ENCODE data around the gene AHI1. TPM values are rescaled to one million over a fixed set of nuclear protein-coding genes. Genes with fewer than 3 reads are reported as not detected.

AHI1 gene
- total and polyA plus RNA-seq, 2 donors (not counting 1 experiment from before 2014, with no cell fraction given) = 8.3 to 61.7 TPM

DNA sequence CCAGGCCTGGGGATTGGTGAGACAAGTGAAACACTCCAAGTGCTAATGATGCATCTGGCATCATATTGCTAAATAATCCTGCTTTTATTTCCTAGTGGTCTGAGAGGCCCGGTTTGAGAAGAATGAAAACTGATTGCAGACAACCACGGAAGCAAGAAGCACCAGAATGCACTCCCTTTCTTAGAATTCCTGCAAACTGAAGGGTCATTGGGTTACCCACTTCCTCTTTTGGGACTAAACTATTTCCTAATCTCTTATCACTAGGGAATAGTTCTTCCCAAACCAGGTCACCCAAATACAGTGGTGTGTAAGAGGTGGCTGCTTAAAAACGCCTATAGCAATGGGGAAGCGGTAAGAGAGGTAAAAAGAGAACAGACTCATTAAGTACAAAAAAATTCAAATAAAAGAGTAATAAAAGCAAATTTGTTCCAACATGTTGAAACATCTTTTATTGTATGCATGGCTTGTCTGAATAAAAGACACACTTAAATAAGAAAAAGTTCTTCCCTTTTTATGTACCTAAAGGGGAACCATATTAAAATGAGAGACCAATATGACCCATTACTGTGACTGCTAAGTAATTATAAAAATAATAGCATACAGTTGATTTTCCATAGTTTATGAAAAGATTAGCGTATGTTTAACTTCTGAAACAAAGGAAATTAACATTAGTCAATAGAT is 190.7 kb downstream of the AHI1 start:
- peaks cover 11% of the 10 kb centered on the region for H3K4me1 Mint-ChIP-seq
- ATAC-seq (ENCODE audit: low read depth) (no peak), DNase-seq (peak; percentile 7)
- intact Hi-C loops (cut with micrococcal nuclease) = no loop called here
- POLR2A ChIA-PET = no interaction called here
- no CpG with 5 or more reads among the region's 5 CpGs for WGBS (ENCODE audit: insufficient coverage)
- H3K9me3 Mint-ChIP-seq (ENCODE audit: insufficient read depth) = no peaks in the 10 kb centered on the region
- no peak overlapping the region for H3K4me3 Mint-ChIP-seq
- no peak overlapping the region for H3K27ac ChIP-seq (ENCODE audit: low read length in 2 of 2)
- no peak for TF ChIP-seq EZH2 (IDR thresholded peaks at IDR 0.05; ENCODE audit: borderline replicate concordance, insufficient read depth, low read depth, low read length, poor library complexity, severe bottlenecking)
- TF ChIP-seq CTCF (IDR thresholded peaks at IDR 0.05) = no peak
- H3K9me3 ChIP-seq (ENCODE audit: control extremely low read depth in 1 of 3, control insufficient read depth in 2 of 3, insufficient read depth in 1 of 3, low read length in 2 of 3) = no peaks in the 10 kb centered on the region
- no peak overlapping the region for H3K4me3 ChIP-seq (ENCODE audit: control extremely low read depth in 1 of 5, extremely low read depth in 1 of 5, insufficient read depth in 1 of 5, low read depth in 2 of 5, low read length in 4 of 5)
- peak overlapping the region; percentile 7 for H3K9ac ChIP-seq (ENCODE audit: low read length)
- H3K4me2 ChIP-seq (replicated peaks; ENCODE audit: low read depth, low read length, poor library complexity, severe bottlenecking) = peak overlapping the region; percentile 49
- CTCF ChIA-PET = no interaction called here
- peaks cover 5 to 11% of the 10 kb centered on the region in 2 donors for H3K4me1 ChIP-seq (ENCODE audit: control insufficient read depth in 2 of 2, insufficient read depth in 2 of 2, low read length in 2 of 2)
- no peaks in the 10 kb centered on the region for H3K27me3 ChIP-seq (replicated peaks in 1 of 4; ENCODE audit: control extremely low read depth in 1 of 4, control insufficient read depth in 3 of 4, insufficient read depth in 4 of 4, low read length in 3 of 4)
- no peaks in the 10 kb centered on the region for H4K20me1 ChIP-seq (ENCODE audit: control insufficient read depth, insufficient read depth, low read length, poor library complexity, severe bottlenecking)
- no peak overlapping the region for H3K27ac Mint-ChIP-seq
- no peaks in the 10 kb centered on the region for H3K79me2 ChIP-seq (ENCODE audit: control insufficient read depth, insufficient read depth, low read length)
- no peaks in the 10 kb centered on the region for H3K36me3 ChIP-seq (replicated peaks in 1 of 2; ENCODE audit: control extremely low read depth in 1 of 2, control insufficient read depth in 1 of 2, extremely low read depth in 1 of 2, insufficient read depth in 2 of 2, low read length in 1 of 2)
- no peak overlapping the region for H2AFZ ChIP-seq (ENCODE audit: insufficient read depth, low read depth, low read length, poor library complexity, severe bottlenecking)
- no peaks in the 10 kb centered on the region for H3K27me3 Mint-ChIP-seq

- POLR2A ChIA-PET = no interaction called here
- intact Hi-C loops (cut with micrococcal nuclease) = no loop called here
- no peak overlapping the region for H2AFZ ChIP-seq (ENCODE audit: insufficient read depth, low read depth, low read length, poor library complexity, severe bottlenecking)
- no peaks in the 10 kb centered on the region for H3K79me2 ChIP-seq (ENCODE audit: control insufficient read depth, insufficient read depth, low read length)
- H4K20me1 ChIP-seq (ENCODE audit: control insufficient read depth, insufficient read depth, low read length, poor library complexity, severe bottlenecking) = no peaks in the 10 kb centered on the region
- no peak overlapping the region for H3K4me2 ChIP-seq (replicated peaks; ENCODE audit: low read depth, low read length, poor library complexity, severe bottlenecking)
- H3K4me1 ChIP-seq (ENCODE audit: control insufficient read depth in 2 of 2, insufficient read depth in 2 of 2, low read length in 2 of 2) = peaks cover 5 to 11% of the 10 kb centered on the region in 2 donors
- no peaks in the 10 kb centered on the region for H3K9me3 Mint-ChIP-seq (ENCODE audit: insufficient read depth)
- no peak overlapping the region for H3K9ac ChIP-seq (ENCODE audit: low read length)
- no CpG with 5 or more reads among the region's 2 CpGs for WGBS (ENCODE audit: insufficient coverage)
- H3K4me3 ChIP-seq (ENCODE audit: control extremely low read depth in 1 of 5, extremely low read depth in 1 of 5, insufficient read depth in 1 of 5, low read depth in 2 of 5, low read length in 4 of 5) = no peak overlapping the region
- H3K27ac Mint-ChIP-seq = no peak overlapping the region
- ATAC-seq (ENCODE audit: low read depth) (no peak), DNase-seq (no peak)
- H3K9me3 ChIP-seq (ENCODE audit: control extremely low read depth in 1 of 3, control insufficient read depth in 2 of 3, insufficient read depth in 1 of 3, low read length in 2 of 3) = no peaks in the 10 kb centered on the region
- no peak overlapping the region for H3K4me3 Mint-ChIP-seq
- H3K27me3 Mint-ChIP-seq = no peaks in the 10 kb centered on the region
- no peaks in the 10 kb centered on the region for H3K36me3 ChIP-seq (replicated peaks in 1 of 2; ENCODE audit: control extremely low read depth in 1 of 2, control insufficient read depth in 1 of 2, extremely low read depth in 1 of 2, insufficient read depth in 2 of 2, low read length in 1 of 2)
- no peak for TF ChIP-seq CTCF (IDR thresholded peaks at IDR 0.05)
- no peak for TF ChIP-seq EZH2 (IDR thresholded peaks at IDR 0.05; ENCODE audit: borderline replicate concordance, insufficient read depth, low read depth, low read length, poor library complexity, severe bottlenecking)
- H3K27me3 ChIP-seq (replicated peaks in 1 of 4; ENCODE audit: control extremely low read depth in 1 of 4, control insufficient read depth in 3 of 4, insufficient read depth in 4 of 4, low read length in 3 of 4) = no peaks in the 10 kb centered on the region
- CTCF ChIA-PET = no interaction called here
- no peak overlapping the region for H3K27ac ChIP-seq (ENCODE audit: low read length in 2 of 2)
- peaks cover 11% of the 10 kb centered on the region for H3K4me1 Mint-ChIP-seq
Observed at GRCh38 chr6:135306166-135306565, 191.4 kb downstream of the AHI1 start.

Measured in B cell (primary cell).